NCI-H2227 treated with DMSO at 0.1 percent for 48 hours (cell line): Measurements from ENCODE around the gene EIF3F.

Experiments
- DNase-seq: peaks from one replicate; lab custom pipeline; 2025; lab: John Stamatoyannopoulos, UW

Gene EIF3F

DNA sequence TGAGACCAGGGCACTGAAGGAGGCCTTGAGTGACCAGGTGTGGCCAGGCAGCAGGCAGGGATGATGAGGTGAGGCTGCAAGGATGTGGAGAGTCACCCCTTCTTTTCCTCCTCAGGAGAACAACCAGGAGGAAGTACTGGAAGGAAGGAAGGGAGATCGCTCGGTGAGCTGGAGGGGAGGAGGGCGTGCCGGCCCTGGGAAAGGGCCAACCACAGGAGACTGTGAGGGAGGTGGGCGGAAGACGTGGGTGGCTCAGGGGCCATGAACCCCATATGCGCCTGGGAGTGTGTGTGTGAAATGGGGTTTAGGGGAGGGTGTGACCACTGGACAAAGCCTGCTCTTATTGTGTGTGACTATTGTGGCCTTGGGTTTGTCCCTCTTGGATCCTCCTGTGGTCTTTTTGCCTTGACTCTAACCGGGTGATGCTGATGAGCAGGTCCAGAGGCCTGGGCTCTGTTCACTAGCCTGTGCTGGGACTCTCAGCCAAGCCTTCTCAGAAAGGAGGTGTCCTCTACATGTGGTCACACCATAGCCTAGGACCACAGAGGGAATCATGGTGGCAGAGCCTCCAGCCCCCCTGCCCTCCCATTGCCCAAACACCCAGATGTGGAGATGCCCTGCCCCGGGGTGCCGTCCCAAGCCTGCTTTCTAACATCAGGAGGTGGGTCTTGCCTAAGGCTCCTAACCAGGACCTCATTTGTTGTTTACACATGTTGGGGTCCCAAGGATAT lies 52.6 kb downstream of the EIF3F start:
- no peak for DNase-seq

DNA sequence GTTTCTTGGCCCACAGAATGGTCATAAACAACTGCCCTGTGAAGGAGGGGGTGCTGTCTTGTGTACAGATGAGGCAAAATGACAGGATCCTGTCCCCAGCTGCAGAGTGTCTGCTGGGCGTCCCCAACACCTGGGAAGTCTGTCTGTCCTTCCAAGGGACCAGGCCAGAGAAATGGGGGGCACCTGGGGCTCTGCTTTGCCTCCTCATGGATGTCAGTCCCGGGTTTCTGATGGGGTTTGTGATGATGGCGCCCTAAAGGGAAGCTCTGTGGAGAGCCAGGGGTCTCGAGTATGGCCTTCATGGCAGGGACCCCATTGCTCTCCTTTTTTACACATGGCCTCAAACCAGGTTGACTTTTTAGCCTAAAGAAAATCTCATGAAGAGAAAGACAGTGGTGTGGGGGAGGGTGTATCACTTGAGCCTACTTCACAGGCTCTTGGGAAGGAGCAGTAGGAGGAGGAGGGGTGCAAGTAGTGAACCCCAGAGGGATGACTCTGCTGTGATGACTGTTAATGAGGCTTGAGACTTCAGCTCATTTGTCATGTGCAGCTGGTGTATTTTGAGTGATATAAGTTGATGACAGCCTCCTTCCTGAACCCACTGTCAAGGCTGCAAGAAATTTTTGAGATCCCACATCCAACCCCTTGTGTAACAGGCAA lies 53.3 kb downstream of the EIF3F start:
- DNase-seq = no peak

DNA sequence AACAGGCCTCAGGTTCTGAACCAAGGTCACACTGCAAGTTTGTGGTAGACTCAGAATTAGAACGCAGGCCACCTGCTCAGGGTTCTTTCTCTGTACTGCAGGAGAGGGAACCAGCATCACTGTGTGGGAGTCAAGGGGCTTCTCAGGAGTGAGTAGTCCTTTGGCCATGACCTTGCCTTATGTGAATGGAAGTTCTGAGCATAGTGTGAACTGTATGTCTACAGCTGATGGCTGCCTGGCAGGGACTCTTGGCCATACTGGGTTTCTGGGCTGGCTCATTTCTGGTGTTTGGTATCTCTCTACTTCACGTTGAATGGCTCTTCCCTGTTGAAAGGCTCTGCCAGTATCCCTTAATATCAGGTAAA lies 53.8 kb downstream of the EIF3F start:
- DNase-seq = no peak

DNA sequence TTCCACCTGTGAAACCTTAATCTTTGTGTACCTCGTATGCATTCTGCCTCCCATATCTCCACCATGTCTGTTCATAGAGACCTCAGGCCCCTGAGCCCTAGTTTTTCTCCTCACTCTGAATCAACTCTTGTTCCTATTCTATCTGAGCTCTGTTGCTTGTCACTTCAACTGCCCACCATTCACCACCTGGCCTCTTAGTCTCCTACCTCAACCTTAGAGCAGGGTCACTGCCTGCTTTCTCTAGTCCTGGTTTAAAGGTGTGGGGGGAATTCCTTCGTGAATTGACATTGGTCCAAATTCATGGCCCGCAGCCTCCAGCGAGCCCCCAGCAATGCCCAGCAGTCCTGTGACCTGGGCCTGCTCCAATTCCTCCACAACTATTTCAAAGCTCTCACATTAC lies 54.4 kb downstream of the EIF3F start:
- DNase-seq = no peak

DNA sequence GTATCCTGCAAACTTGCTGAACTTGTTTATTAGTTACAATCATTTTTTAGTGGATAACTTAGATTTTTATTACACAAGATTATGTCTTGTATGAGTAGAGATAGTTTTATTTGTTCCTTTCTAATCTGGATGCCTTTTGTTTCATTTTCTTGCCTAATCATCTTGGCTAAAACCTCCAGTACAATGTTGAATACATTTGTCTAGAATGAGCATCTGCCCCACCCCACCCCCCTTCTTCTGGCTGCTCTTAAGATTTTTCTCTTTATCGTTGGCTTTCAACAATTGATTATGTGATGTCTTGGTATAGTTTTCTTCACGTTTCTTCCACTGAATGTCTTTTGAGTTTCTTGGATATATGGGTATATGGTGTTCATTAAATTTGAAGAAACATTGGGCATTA lies 56.6 kb downstream of the EIF3F start:
- DNase-seq = no peak

DNA sequence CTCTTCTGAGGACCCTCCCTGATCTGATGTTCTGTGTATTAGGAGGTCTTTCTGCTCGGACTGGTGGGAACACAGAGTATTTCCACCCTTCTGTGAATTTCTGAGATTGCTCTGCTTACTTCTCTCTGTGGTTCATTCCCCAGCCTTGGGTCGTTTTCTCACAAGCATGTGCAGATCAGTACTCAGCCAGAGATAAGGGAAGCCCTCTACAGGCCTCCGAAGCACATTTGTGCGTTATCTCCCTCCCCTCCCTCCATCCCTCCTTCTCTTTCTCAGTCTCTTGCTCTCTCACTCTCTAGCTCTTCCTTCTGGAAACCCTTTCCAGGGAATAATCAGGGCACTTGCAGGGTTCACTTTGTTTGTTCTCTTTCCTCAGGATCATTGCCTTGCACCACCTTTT lies 58.7 kb downstream of the EIF3F start:
- DNase-seq = no peak

DNA sequence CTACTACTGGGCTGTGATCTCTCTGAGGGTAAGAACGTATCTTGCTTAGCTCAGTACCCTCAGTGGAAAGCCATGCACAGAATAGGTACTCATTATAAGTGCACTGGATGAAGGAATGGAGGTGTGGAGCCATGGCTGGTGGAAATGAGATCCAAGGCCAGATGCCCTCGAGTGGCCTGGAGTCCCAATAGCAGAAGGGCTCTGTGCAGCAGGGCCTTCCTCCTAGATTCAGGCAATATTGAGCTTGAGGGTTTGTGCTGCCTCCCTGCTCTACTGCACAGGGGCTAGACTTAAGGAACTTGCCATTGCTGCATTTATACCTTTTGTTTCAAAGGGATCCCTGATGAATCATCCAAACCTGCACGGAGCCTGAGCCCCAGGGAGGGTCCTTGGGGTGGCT lies 60.2 kb downstream of the EIF3F start:
- no peak for DNase-seq

DNA sequence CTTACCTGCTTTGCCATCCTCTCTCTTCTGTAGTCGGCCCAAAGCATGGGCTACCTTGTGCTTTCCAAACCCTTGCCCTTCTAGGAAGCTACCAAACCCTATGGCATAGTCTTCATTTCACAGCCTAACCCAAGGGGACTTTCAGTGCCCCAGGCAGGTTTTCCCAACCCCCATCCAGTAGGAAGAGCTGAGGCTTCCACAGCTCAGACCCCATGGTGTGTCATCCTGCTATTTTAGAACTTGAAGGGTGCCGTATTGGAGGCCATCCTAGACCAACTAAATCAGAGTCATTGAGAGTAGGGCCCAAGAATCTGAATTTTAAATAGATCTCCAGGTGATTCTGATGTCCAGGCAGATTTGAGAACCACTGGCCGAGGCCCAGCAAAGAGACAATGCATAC lies 61.9 kb downstream of the EIF3F start:
- no peak for DNase-seq
